Colonic mucosa (tissue), 4 donors: ENCODE results near the gene FNDC1. TPM values are rescaled to one million over a fixed set of nuclear protein-coding genes. Genes with fewer than 3 reads are reported as not detected.

Experiments used
- DNase-seq: peaks from one replicate; pipeline ENCODE4 v3.0.0-alpha.2; 2020
- H3K27ac ChIP-seq: fragments of 200-600 bp; one replicate; pipeline ENCODE4 v1.8.0; 2021
- H3K27me3 ChIP-seq: fragments of 200-600 bp; one replicate; pipeline ENCODE4 v1.8.0; 2021
- H3K36me3 ChIP-seq: fragments of 200-600 bp; one replicate; pipeline ENCODE4 v1.8.0; 2021
- H3K4me1 ChIP-seq: fragments of 200-600 bp; one replicate; pipeline ENCODE4 v1.8.0; 2021; ENCODE audit warnings: mild to moderate bottlenecking
- H3K4me3 ChIP-seq: fragments of 200-600 bp; one replicate; pipeline ENCODE4 v1.8.0; 2021
- H3K9ac ChIP-seq, 2 donors: one replicate each; pipeline ENCODE4 v1.7.0; 2013; ENCODE audit warnings: control low read depth in 2 of 2, low read depth in 2 of 2, low read length in 2 of 2
- H3K9me3 ChIP-seq: fragments of 200-600 bp; one replicate; pipeline ENCODE4 v1.8.0; 2021
- intact Hi-C: fragments of 100-400 bp; cut with DNase I; formaldehyde crosslinking; loops from one replicate; pipeline ENCODE4 v1.14.1; 2022
- total RNA-seq, 2 donors: library from RNA; stranded (reverse); fragmentation: NEBNext Ultra II Directional in 1 of 2; extraction: Animal tissue kit (Norgen Biotek cat#: 25700) in 1 of 2; gene quantifications; one replicate each; pipeline ENCODE4 v1.2.1, GENCODE V29; 2021
- TF ChIP-seq, protein P1 (sequence below): fragments of 200-600 bp; IDR thresholded peaks from one replicate; pipeline ENCODE4 v1.8.0; 2022; ENCODE audit warnings: antibody characterized with exemption, mild to moderate bottlenecking
- donor health status: healthy.
- donor health status: DM: no; HTN: no; CAD: no.
- donor health status: DM: no; HTN: no; CAD: no.

The FNDC1 gene
- total RNA-seq, 2 donors from 2014 or later, result 0.05 to 1.1 TPM

DNA sequence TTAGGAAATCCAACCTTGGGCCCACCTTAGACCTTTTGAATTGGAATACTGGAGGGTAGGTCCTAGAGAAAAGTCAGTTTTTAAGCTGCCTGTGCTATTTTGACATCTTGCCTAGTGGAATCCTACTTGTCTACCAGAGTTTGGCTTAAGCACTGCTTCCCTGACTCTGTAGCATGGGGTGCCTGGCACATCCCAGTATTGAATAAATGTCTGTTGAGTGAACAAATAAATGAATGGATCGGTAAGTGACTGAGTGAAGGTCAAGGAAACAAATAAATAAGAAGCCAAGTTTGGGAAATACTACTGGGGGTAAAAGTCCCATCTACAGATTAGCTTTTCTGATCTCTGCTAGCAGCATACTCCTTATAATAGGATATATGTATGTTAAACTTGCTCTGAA is 140.5 kb downstream of the FNDC1 start:
- intact Hi-C loops, result no loop called here

DNA sequence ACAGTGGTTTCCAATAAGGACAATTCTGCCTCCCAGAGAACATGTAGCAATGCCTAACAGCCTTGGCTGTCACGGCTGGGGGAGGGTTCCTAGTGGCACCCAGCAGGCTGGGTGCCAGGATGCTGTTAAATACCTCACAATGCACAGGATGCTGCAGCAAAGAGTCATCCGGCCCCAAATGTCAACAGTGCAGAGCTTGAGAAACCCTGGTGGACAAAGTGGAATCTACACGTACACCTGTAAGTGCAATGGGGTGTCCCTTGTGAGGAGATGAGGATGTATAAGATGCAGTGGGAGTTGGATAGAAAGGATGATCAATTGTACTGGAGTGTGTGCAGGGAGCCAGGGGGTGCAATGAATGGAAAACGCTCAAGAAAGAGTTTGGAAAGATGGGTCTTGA is 142.4 kb downstream of the FNDC1 start:
- no peaks in the 10 kb centered on the region for H3K4me1 ChIP-seq
- DNase-seq, result no peak
- no peaks in the 10 kb centered on the region for H3K9me3 ChIP-seq
- no peak overlapping the region for H3K27ac ChIP-seq
- H3K36me3 ChIP-seq, result no peaks in the 10 kb centered on the region
- no peak overlapping the region for H3K9ac ChIP-seq
- intact Hi-C loops, result no loop called here
- no peak overlapping the region for H3K4me3 ChIP-seq
- TF ChIP-seq, protein P1, sequence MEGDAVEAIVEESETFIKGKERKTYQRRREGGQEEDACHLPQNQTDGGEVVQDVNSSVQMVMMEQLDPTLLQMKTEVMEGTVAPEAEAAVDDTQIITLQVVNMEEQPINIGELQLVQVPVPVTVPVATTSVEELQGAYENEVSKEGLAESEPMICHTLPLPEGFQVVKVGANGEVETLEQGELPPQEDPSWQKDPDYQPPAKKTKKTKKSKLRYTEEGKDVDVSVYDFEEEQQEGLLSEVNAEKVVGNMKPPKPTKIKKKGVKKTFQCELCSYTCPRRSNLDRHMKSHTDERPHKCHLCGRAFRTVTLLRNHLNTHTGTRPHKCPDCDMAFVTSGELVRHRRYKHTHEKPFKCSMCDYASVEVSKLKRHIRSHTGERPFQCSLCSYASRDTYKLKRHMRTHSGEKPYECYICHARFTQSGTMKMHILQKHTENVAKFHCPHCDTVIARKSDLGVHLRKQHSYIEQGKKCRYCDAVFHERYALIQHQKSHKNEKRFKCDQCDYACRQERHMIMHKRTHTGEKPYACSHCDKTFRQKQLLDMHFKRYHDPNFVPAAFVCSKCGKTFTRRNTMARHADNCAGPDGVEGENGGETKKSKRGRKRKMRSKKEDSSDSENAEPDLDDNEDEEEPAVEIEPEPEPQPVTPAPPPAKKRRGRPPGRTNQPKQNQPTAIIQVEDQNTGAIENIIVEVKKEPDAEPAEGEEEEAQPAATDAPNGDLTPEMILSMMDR, result no peak
- H3K27me3 ChIP-seq, result no peaks in the 10 kb centered on the region

More for the DNA sequence above, 140.5 kb downstream of the FNDC1 start:
- Histone ChIP-seq H3K27ac (no peak overlapping the region), H3K9ac (no peak overlapping the region), H3K27me3 (no peaks in the 10 kb centered on the region), H3K36me3 (no peaks in the 10 kb centered on the region), H3K4me1 (no peaks in the 10 kb centered on the region), H3K4me3 (no peak overlapping the region), H3K9me3 (no peaks in the 10 kb centered on the region)
- TF ChIP-seq, protein P1, result no peak
- DNase-seq, result no peak

DNA sequence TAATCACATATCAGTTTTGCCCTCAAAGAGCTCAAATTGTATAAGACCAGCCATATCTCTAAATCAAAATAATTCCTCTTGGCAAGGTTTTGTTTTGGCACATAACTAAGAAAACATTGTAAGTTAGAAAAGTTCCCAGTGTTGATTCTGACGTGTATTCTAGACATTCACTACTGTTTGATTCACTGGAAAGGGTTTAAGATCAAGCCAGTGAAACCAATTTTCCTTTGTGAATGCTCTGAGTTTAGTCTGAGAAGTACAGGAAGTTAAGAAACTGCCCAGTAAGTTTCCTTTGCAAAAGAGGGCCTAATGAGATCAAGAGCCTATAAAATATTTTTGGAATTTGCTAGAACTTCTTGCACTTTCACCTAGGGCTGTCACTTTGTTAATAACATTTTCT is 143.0 kb downstream of the FNDC1 start:
- Histone ChIP-seq H3K9ac (no peak overlapping the region), H3K27me3 (no peaks in the 10 kb centered on the region), H3K36me3 (no peaks in the 10 kb centered on the region), H3K27ac (no peak overlapping the region), H3K9me3 (no peaks in the 10 kb centered on the region), H3K4me3 (no peak overlapping the region), H3K4me1 (no peaks in the 10 kb centered on the region)
- DNase-seq, result no peak
- TF ChIP-seq, protein P1, result no peak
- intact Hi-C loops, result no loop called here

DNA sequence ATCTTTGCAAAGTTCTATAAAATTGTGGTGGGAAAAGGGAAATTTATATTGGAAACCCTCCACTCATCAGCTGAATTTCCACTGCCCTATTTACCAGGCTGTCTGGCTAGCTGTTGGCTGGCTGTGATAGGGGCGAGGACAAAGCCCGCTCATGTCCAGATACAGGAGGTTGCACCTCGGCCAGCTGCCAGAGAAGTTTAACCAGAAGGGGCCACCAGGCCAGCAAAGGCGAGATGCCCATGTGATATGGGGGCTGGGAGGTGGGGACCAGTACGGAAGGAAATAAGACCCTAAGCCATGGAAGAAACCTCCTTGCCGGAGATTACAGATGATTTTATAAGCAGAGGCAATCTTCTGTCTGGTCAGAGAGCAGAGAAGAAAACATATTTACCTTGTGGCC is 143.8 kb downstream of the FNDC1 start:
- no peaks in the 10 kb centered on the region for H3K4me1 ChIP-seq
- DNase-seq, result no peak
- intact Hi-C loops, result no loop called here
- no peaks in the 10 kb centered on the region for H3K9me3 ChIP-seq
- H3K27ac ChIP-seq, result no peak overlapping the region
- no peaks in the 10 kb centered on the region for H3K27me3 ChIP-seq
- TF ChIP-seq, protein P1, result no peak
- H3K4me3 ChIP-seq, result no peak overlapping the region
- H3K9ac ChIP-seq, result no peak overlapping the region
- no peaks in the 10 kb centered on the region for H3K36me3 ChIP-seq

DNA sequence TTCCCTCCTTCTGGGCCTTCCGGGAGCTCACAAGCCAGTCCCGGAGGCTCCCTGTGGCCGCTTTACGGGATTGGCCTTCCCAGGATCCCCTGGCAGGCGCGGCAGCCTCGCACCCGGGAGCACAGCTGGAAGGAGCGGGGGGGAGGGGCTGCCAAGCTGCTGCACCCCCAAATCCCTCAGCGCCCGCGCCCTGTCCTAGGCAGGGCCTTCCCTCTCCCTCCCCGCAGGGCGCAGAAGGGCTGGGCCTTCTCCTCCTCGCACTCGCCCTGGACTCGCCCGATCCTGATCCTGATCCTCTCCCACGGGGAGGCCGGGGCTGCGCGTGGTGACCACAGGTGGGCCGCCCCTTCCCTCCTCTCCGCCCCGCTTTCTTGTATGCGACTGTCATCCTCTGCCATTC is 146.4 kb downstream of the FNDC1 start:
- H3K9ac ChIP-seq, result no peak overlapping the region

More for the DNA sequence above, 146.4 kb downstream of the FNDC1 start:
- Histone ChIP-seq H3K36me3 (no peaks in the 10 kb centered on the region), H3K27me3 (no peaks in the 10 kb centered on the region), H3K9me3 (no peaks in the 10 kb centered on the region), H3K4me3 (no peak overlapping the region), H3K27ac (no peak overlapping the region), H3K4me1 (no peaks in the 10 kb centered on the region)
- no peak for DNase-seq
- intact Hi-C loops, result no loop called here
- TF ChIP-seq, protein P1, result no peak
